Measurements from ENCODE around the gene SUSD1.

DNA sequence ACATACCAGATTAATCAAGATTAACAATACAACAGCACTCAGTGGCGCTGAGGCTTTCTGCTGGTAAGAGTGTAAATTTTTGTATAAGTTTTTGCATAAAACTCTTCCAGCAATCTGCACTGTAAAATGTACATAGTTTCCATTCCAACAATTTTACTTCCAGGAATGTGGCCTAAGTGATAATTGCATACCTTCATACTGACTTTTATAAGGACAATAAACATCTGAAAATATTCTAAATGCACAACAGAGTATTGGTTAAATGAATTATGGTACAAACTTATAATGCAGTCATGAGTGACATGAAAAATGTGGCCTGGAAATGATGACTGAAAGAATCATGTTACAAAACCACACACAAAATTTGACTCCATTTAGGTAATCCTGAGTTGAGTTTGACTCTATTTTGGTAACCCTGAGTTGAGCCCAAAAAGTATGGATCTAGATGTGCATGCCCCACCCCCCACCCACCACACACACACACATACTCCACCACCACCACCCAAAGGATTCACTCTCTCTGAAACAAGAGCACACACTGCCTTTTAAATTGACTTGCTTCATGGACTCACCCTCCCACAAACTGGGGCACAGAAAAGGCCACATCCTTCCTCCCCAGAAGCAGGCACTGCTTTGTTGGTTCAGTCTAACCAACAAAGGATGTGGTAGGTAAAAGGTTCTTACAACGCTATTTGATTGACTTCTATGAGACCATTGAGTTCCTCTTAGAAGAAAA is 137.6 kb downstream of the SUSD1 start:
- no peak for TF ChIP-seq CTCF (IDR thresholded peaks at IDR 0.05; ENCODE audit: insufficient read depth, low read length, poor library complexity, severe bottlenecking)
- no peak for TF ChIP-seq EZH2phosphoT487 (conservative IDR thresholded peaks at IDR 0.05; ENCODE audit: low read length)

Data from SU-DHL-6 (cell line).